GM12878 (cell line): Measurements from ENCODE around the gene NSG1. TPM values are rescaled to one million over a fixed set of nuclear protein-coding genes. Genes with fewer than 3 reads are reported as not detected.

Experiments used
- ATAC-seq: fragments of 200-7000 bp; cut with Tn5 transposase; 3 replicates; pipeline ENCODE4 v1.9.1; 2020; ENCODE audit warnings: mild to moderate bottlenecking, moderate library complexity
- BruUV-seq: library from RNA; stranded (reverse); fragments of 400-500 nt; replicated peaks from 2 replicates; lab custom pipeline; 2021; lab: Mats Ljungman, UMichigan
- CTCF ChIA-PET: fragments of 300-600 bp; sonication (Branson Sonifier 250); formaldehyde crosslinking; extraction: SDS; loops from one replicate; lab custom pipeline; 2021; ENCODE audit warnings: inconsistent platforms; lab: Yijun Ruan, JAX
- POLR2A ChIA-PET: fragments of 350-600 bp; formaldehyde crosslinking; extraction: SDS; loops from one replicate; lab custom pipeline; 2021; ENCODE audit warnings: inconsistent platforms; lab: Charles Lee
- RAD21 ChIA-PET: fragments of 300-600 bp; sonication (Branson Sonifier 250); formaldehyde crosslinking; loops from one replicate; lab custom pipeline; 2023; ENCODE audit warnings: antibody characterized with exemption; ENCODE audit not compliant: unreplicated experiment; lab: Charles Lee
- SMC1A ChIA-PET: fragments of 300-600 bp; sonication (Branson Sonifier 250); formaldehyde crosslinking; loops from one replicate; lab custom pipeline; 2023; ENCODE audit not compliant: unreplicated experiment, uncharacterized antibody; lab: Charles Lee
- DNase-seq: peaks from one replicate; pipeline ENCODE4 v3.0.0-alpha.2; 2011; ENCODE audit warnings: low read depth, low spot score
- FAIRE-seq: peaks from 3 replicates; lab custom pipeline; 2011; peaks lifted over from hg19 to GRCh38; lab: Jason Lieb, UNC
- H2AFZ ChIP-seq: 2 replicates; pipeline ENCODE4 v1.6.0; 2011; ENCODE audit warnings: low read depth, low read length, control low read depth; ENCODE audit not compliant: control insufficient read depth
- H3K27ac ChIP-seq: 2 replicates; pipeline ENCODE4 v1.5.1; 2011; ENCODE audit warnings: control low read depth; ENCODE audit not compliant: control insufficient read depth, insufficient read depth
- H3K27me3 ChIP-seq, 2 experiments: replicated peaks in 1 of 2; 2 replicates each; pipeline versions ENCODE4 v1.6.0 to v1.6.1; 2011; ENCODE audit warnings: low read length in 1 of 2; ENCODE audit not compliant: control insufficient read depth in 2 of 2, insufficient read depth in 2 of 2
- H3K36me3 ChIP-seq, 2 experiments: 2 replicates each; pipeline ENCODE4 v1.5.1; 2011; ENCODE audit warnings: low read length in 1 of 2; ENCODE audit not compliant: control insufficient read depth in 2 of 2, insufficient read depth in 2 of 2
- H3K4me1 ChIP-seq: 2 replicates; pipeline ENCODE4 v1.6.1; 2011; ENCODE audit warnings: mild to moderate bottlenecking, low read length, moderate library complexity, mixed read lengths; ENCODE audit not compliant: control insufficient read depth, insufficient read depth
- H3K4me2 ChIP-seq: 2 replicates; pipeline ENCODE4 v1.6.0; 2011; ENCODE audit warnings: control low read depth; ENCODE audit not compliant: control insufficient read depth, insufficient read depth
- H3K4me3 ChIP-seq: fragments of 200-600 bp; sonication (generic); 2 replicates; pipeline ENCODE4 v1.5.1; 2016
- H3K79me2 ChIP-seq: 2 replicates; pipeline ENCODE4 v1.6.0; 2011; ENCODE audit warnings: low read length; ENCODE audit not compliant: control insufficient read depth, insufficient read depth
- H3K9ac ChIP-seq: 2 replicates; pipeline ENCODE4 v1.8.0; 2011; ENCODE audit warnings: low read length, control low read depth, mixed read lengths; ENCODE audit not compliant: control insufficient read depth, insufficient read depth
- H3K9me3 ChIP-seq: replicated peaks from 3 replicates; pipeline ENCODE4 v1.5.1; 2011; ENCODE audit warnings: mild to moderate bottlenecking, low read length; ENCODE audit not compliant: control insufficient read depth, insufficient read depth
- H4K20me1 ChIP-seq: 2 replicates; pipeline ENCODE4 v1.6.0; 2011; ENCODE audit not compliant: control insufficient read depth, insufficient read depth
- BMI1 ChIP-seq: fragments of 450-650 bp; IDR thresholded peaks from 2 replicates; pipeline ENCODE4 v1.6.1; 2016; ENCODE audit warnings: mild to moderate bottlenecking, moderate library complexity, borderline replicate concordance
- CUX1 ChIP-seq: IDR thresholded peaks from 2 replicates; pipeline ENCODE4 v1.6.1; 2012; ENCODE audit warnings: improper control_type of control experiment, low read depth, low read length; ENCODE audit not compliant: insufficient replicate concordance
- ETV6 ChIP-seq, 2 experiments: fragments of 450-650 bp in 1 of 2; IDR thresholded peaks in 1 of 2; conservative IDR thresholded peaks in 1 of 2; 2 replicates each; pipeline ENCODE4 v1.6.1; 2014; ENCODE audit warnings: antibody characterized with exemption in 1 of 2, borderline replicate concordance in 1 of 2, low read depth in 1 of 2, mild to moderate bottlenecking in 1 of 2, moderate library complexity in 1 of 2
- POLR2AphosphoS2 ChIP-seq: IDR thresholded peaks from 2 replicates; pipeline ENCODE4 v1.6.1; 2011; ENCODE audit warnings: low read depth, mild to moderate bottlenecking, low read length, improper control_type of control experiment, moderate library complexity
- WGBS: methylation state at CpG from one replicate; pipeline ENCODE4 v1.1.6; 2016; ENCODE audit warnings: low lambda C conversion rate; ENCODE audit not compliant: insufficient replicate concordance, insufficient coverage; ENCODE audit errors: missing lambda C conversion rate; 5-methylcytosine and 5-hydroxymethylcytosine counted together
- in situ Hi-C: fragments of 300-500 bp; cut with MboI; formaldehyde crosslinking; loops from 9 replicates; pipeline ENCODE4 v1.14.3; 2018; ENCODE audit warnings: mixed read lengths
- intact Hi-C: fragments of 100-400 bp; cut with micrococcal nuclease; formaldehyde crosslinking; loops from one replicate; pipeline ENCODE4 v1.14.2; 2022; ENCODE audit not compliant: unreplicated experiment
- polyA plus RNA-seq, 11 experiments: library from polyadenylated mRNA; depleted of rRNA in 4 of 11; unstranded in 6 of 11; stranded (reverse) in 5 of 11; fragments of >200 nt; fragmentation: Nextera tagmentation in 4 of 11; fragmentation: Illumina TruSeq in 1 of 11; extraction: Ambion mirVana in 4 of 11; extraction: Trizol in 1 of 11; gene quantifications; 1 replicate in 1 of 11; 2 replicates in 10 of 11; pipeline versions ENCODE4 v1.2.1 to v1.2.3, GENCODE V29; 2011 to 2016; ENCODE audit warnings: inconsistent platforms in 2 of 11, missing spikeins in 2 of 11, low read depth in 1 of 11
- total RNA-seq, 4 experiments: library from RNA; depleted of rRNA in 3 of 4; stranded (reverse); fragments of >200 nt in 3 of 4; fragmentation: Illumina TruSeq in 1 of 4; extraction: Trizol in 1 of 4; gene quantifications; 2 replicates each; pipeline versions ENCODE4 v1.2.1 to v1.2.3, GENCODE V29; 2013 to 2021
- TF ChIP-seq, protein P1 (sequence below): fragments of 450-650 bp; formaldehyde crosslinking; IDR thresholded peaks from 2 replicates; pipeline ENCODE4 v1.4.0; 2022; ENCODE audit warnings: mild to moderate bottlenecking, moderate library complexity
- TF ChIP-seq, protein P2 (sequence below): IDR thresholded peaks from 2 replicates; pipeline ENCODE4 v1.6.1; 2012; ENCODE audit warnings: low read depth, low read length, improper control_type of control experiment

Gene NSG1
- total and polyA plus RNA-seq, 10 of the 15 experiments (the other 5 are each of a cell fraction or from before 2014, with no cell fraction given), result 0.03 to 0.19 (median 0.10) TPM; not detected in 5

- TF ChIP-seq, protein P1, sequence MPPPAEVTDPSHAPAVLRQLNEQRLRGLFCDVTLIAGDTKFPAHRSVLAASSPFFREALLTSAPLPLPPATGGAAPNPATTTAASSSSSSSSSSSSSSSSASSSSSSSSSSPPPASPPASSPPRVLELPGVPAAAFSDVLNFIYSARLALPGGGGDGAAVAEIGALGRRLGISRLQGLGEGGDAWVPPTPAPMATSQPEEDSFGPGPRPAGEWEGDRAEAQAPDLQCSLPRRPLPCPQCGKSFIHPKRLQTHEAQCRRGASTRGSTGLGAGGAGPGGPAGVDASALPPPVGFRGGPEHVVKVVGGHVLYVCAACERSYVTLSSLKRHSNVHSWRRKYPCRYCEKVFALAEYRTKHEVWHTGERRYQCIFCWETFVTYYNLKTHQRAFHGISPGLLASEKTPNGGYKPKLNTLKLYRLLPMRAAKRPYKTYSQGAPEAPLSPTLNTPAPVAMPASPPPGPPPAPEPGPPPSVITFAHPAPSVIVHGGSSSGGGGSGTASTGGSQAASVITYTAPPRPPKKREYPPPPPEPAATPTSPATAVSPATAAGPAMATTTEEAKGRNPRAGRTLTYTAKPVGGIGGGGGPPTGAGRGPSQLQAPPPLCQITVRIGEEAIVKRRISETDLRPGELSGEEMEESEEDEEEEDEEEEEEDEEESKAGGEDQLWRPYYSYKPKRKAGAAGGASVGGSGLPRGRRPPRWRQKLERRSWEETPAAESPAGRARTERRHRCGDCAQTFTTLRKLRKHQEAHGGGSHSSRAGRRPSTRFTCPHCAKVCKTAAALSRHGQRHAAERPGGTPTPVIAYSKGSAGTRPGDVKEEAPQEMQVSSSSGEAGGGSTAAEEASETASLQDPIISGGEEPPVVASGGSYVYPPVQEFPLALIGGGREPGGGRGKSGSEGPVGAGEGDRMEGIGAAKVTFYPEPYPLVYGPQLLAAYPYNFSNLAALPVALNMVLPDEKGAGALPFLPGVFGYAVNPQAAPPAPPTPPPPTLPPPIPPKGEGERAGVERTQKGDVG (CRISPR knock-in tag), result no peak
- TF ChIP-seq, protein P2, sequence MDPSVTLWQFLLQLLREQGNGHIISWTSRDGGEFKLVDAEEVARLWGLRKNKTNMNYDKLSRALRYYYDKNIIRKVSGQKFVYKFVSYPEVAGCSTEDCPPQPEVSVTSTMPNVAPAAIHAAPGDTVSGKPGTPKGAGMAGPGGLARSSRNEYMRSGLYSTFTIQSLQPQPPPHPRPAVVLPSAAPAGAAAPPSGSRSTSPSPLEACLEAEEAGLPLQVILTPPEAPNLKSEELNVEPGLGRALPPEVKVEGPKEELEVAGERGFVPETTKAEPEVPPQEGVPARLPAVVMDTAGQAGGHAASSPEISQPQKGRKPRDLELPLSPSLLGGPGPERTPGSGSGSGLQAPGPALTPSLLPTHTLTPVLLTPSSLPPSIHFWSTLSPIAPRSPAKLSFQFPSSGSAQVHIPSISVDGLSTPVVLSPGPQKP, result no peak
Measured at GRCh38 chr4:4423706-4424498, 37.0 kb downstream of the NSG1 start (continued).

- DNase-seq (no peak), FAIRE-seq (no peak), ATAC-seq (no peak)
- no peak overlapping the region for H2AFZ ChIP-seq
- intact Hi-C loops, result no loop called here
- no peaks in the 10 kb centered on the region for H3K79me2 ChIP-seq
- in situ Hi-C loops, result no loop called here
- H3K9me3 ChIP-seq, result no peaks in the 10 kb centered on the region
- ChIA-PET SMC1A (interaction anchor here (0.6 kb wide), 1 partner anchor 189 kb away, joined by 3 read pairs; no protein-coding TSS in a partner anchor), RAD21 (no interaction called here), POLR2A (interaction anchor here (0.7 kb wide), 1 partner anchor 30 kb away, joined by 4 read pairs; no protein-coding TSS in a partner anchor), CTCF (no interaction called here)
- WGBS, result 100% methylated on average over 8 of the region's 8 CpGs
- H3K4me2 ChIP-seq, result no peak overlapping the region
- H3K9ac ChIP-seq, result no peak overlapping the region
- no peak overlapping the region for H3K27ac ChIP-seq
- H4K20me1 ChIP-seq, result no peaks in the 10 kb centered on the region
- no peak overlapping the region for H3K4me3 ChIP-seq
- peaks cover 4 to 15% of the 10 kb centered on the region in 2 experiments; a peak in 3 of 4 replicates for H3K36me3 ChIP-seq
- no peaks in the 10 kb centered on the region for H3K27me3 ChIP-seq
- H3K4me1 ChIP-seq, result no peaks in the 10 kb centered on the region
- no TSS peak for BruUV-seq
- TF ChIP-seq CUX1 (no peak), POLR2AphosphoS2 (no peak), BMI1 (no peak), ETV6 (conservative IDR thresholded peaks at IDR 0.05 in 1 of 2, IDR thresholded peaks at IDR 0.05 in 1 of 2; ENCODE audit: borderline replicate concordance in 1 of 2, low read depth in 1 of 2) (no peak)
Measured at GRCh38 chr4:4424499-4425115, 37.7 kb downstream of the NSG1 start.
